ENCODE measurements around the gene ZCCHC10.
A peak's percentile ranks its signal among the peaks of the same experiment; 100 is the strongest.
"Not testable (repeated sequence)": the region's sequence is repeated elsewhere in the genome, so short reads cannot be mapped to it uniquely, and the experiment has no call there.

The ZCCHC10 gene

GRCh38 chr5:133026664-133027153, 360 bp upstream of the ZCCHC10 start:
- Histone ChIP-seq H3K27me3 (no peaks in the 10 kb centered on the region), H3K9me3 (no peaks in the 10 kb centered on the region), H3K9ac (peak overlapping the region; percentile 67; the same call in 1 of the 2 replicates), H3K36me3 (peaks cover 12% of the 10 kb centered on the region), H3K4me3 (peak overlapping the region; percentile 88), H3K27ac (no peak overlapping the region), H4K20me1 (no peaks in the 10 kb centered on the region), H3K4me1 (peaks cover 26% of the 10 kb centered on the region), H3K4me2 (peak overlapping the region; percentile 73)
- TF ChIP-seq Cebpa-rat (IDR thresholded peaks at IDR 0.05) = no peak

- H3K4me2 ChIP-seq, H3K9ac ChIP-seq, H3K27ac ChIP-seq, H3K4me1 ChIP-seq, H3K27me3 ChIP-seq, H3K9me3 ChIP-seq, H3K4me3 ChIP-seq: not testable (repeated sequence)
- Histone ChIP-seq H3K36me3 (peaks cover 76% of the 10 kb centered on the region), H4K20me1 (peaks cover 26% of the 10 kb centered on the region; the same call in 1 of the 2 replicates)
Observed at GRCh38 chr5:133019471-133019870, 6.9 kb downstream of the ZCCHC10 start.

- H3K4me1 ChIP-seq = no peaks in the 10 kb centered on the region
- 0 out of 2 replicates have a peak, but pooled peaks cover 7% of the 10 kb centered on the region for H3K9me3 ChIP-seq
- peaks cover 30% of the 10 kb centered on the region; the same call in 1 of the 2 replicates for H4K20me1 ChIP-seq
- H3K9ac ChIP-seq = no peak overlapping the region
- TF ChIP-seq Cebpa-rat (IDR thresholded peaks at IDR 0.05) = no peak
- H3K27me3 ChIP-seq = no peaks in the 10 kb centered on the region
- no peak overlapping the region for H3K4me3 ChIP-seq
- peaks cover 87% of the 10 kb centered on the region for H3K36me3 ChIP-seq
- H3K27ac ChIP-seq = no peak overlapping the region
- H3K4me2 ChIP-seq = no peak overlapping the region
Observed at GRCh38 chr5:133017964-133018363, 8.4 kb downstream of the ZCCHC10 start.

- no peaks in the 10 kb centered on the region for H3K4me1 ChIP-seq
- no peak overlapping the region for H3K9ac ChIP-seq
- H3K36me3 ChIP-seq = peaks cover 85% of the 10 kb centered on the region
- no peak for TF ChIP-seq Cebpa-rat (IDR thresholded peaks at IDR 0.05)
- no peak overlapping the region for H3K4me2 ChIP-seq
- H3K4me3 ChIP-seq = no peak overlapping the region
- H4K20me1 ChIP-seq = peaks cover 30% of the 10 kb centered on the region; the same call in 1 of the 2 replicates
- peaks cover 25% of the 10 kb centered on the region for H3K9me3 ChIP-seq
- no peak overlapping the region for H3K27ac ChIP-seq
- no peaks in the 10 kb centered on the region for H3K27me3 ChIP-seq
Observed at GRCh38 chr5:133015466-133015865, 10.9 kb downstream of the ZCCHC10 start.

- not testable (repeated sequence) for H3K4me1 ChIP-seq, H3K4me3 ChIP-seq, H3K27ac ChIP-seq, H3K9ac ChIP-seq, H3K27me3 ChIP-seq, H3K4me2 ChIP-seq, H4K20me1 ChIP-seq
- H3K9me3 ChIP-seq = peaks cover 45% of the 10 kb centered on the region
- peaks cover 92% of the 10 kb centered on the region for H3K36me3 ChIP-seq
Observed at GRCh38 chr5:133008455-133008854, 17.9 kb downstream of the ZCCHC10 start.

GRCh38 chr5:133006653-133007052, 19.7 kb downstream of the ZCCHC10 start:
- Histone ChIP-seq H3K9ac (no peak overlapping the region), H4K20me1 (no peaks in the 10 kb centered on the region)
- TF ChIP-seq Cebpa-rat (IDR thresholded peaks at IDR 0.05) = no peak

GRCh38 chr5:132999246-132999645, 27.1 kb downstream of the ZCCHC10 start:
- no peaks in the 10 kb centered on the region for H4K20me1 ChIP-seq
- H3K9ac ChIP-seq = no peak overlapping the region
- H3K27ac ChIP-seq = no peak overlapping the region
- no peaks in the 10 kb centered on the region for H3K4me1 ChIP-seq
- H3K27me3 ChIP-seq = no peaks in the 10 kb centered on the region
- peaks cover 56% of the 10 kb centered on the region for H3K36me3 ChIP-seq
- no peaks in the 10 kb centered on the region for H3K9me3 ChIP-seq
- H3K4me3 ChIP-seq = no peak overlapping the region
- H3K4me2 ChIP-seq = no peak overlapping the region
- TF ChIP-seq Cebpa-rat (IDR thresholded peaks at IDR 0.05) = no peak

More at GRCh38 chr5:133006653-133007052, 19.7 kb downstream of the ZCCHC10 start:
- Histone ChIP-seq H3K4me2 (no peak overlapping the region), H3K27me3 (no peaks in the 10 kb centered on the region), H3K9me3 (peaks cover 28% of the 10 kb centered on the region), H3K4me1 (no peaks in the 10 kb centered on the region), H3K4me3 (no peak overlapping the region), H3K27ac (no peak overlapping the region), H3K36me3 (peaks cover 85% of the 10 kb centered on the region)

- peaks cover 49% of the 10 kb centered on the region for H3K36me3 ChIP-seq
- H3K4me1 ChIP-seq = no peaks in the 10 kb centered on the region
- H3K9me3 ChIP-seq = no peaks in the 10 kb centered on the region
- H3K9ac ChIP-seq = no peak overlapping the region
- H4K20me1 ChIP-seq = no peaks in the 10 kb centered on the region
- no peak for TF ChIP-seq Cebpa-rat (IDR thresholded peaks at IDR 0.05)
- no peak overlapping the region for H3K4me3 ChIP-seq
- H3K27ac ChIP-seq = no peak overlapping the region
- H3K27me3 ChIP-seq = no peaks in the 10 kb centered on the region
- no peak overlapping the region for H3K4me2 ChIP-seq
Observed at GRCh38 chr5:132998556-132998955, 27.8 kb downstream of the ZCCHC10 start.

GRCh38 chr5:132996307-132996706, 30.0 kb downstream of the ZCCHC10 start:
- no peak overlapping the region for H3K4me2 ChIP-seq
- H3K4me3 ChIP-seq = no peak overlapping the region
- H3K9ac ChIP-seq = no peak overlapping the region
- no peaks in the 10 kb centered on the region for H3K4me1 ChIP-seq
- no peaks in the 10 kb centered on the region for H3K9me3 ChIP-seq
- H3K27me3 ChIP-seq = no peaks in the 10 kb centered on the region
- H3K27ac ChIP-seq = no peak overlapping the region
- peaks cover 36% of the 10 kb centered on the region for H3K36me3 ChIP-seq
- no peaks in the 10 kb centered on the region for H4K20me1 ChIP-seq
- no peak for TF ChIP-seq Cebpa-rat (IDR thresholded peaks at IDR 0.05)

GRCh38 chr5:132987531-132988408, 38.6 kb downstream of the ZCCHC10 start:
- Histone ChIP-seq H3K36me3 (no peaks in the 10 kb centered on the region), H4K20me1 (no peaks in the 10 kb centered on the region), H3K4me2 (no peak overlapping the region), H3K27ac (no peak overlapping the region), H3K9me3 (peaks cover 4% of the 10 kb centered on the region; the same call in 1 of the 2 replicates), H3K9ac (no peak overlapping the region), H3K4me3 (no peak overlapping the region), H3K27me3 (no peaks in the 10 kb centered on the region), H3K4me1 (no peaks in the 10 kb centered on the region)
- TF ChIP-seq Cebpa-rat (IDR thresholded peaks at IDR 0.05) = no peak

- not testable (repeated sequence) for H4K20me1 ChIP-seq, H3K4me1 ChIP-seq, H3K4me3 ChIP-seq, H3K27me3 ChIP-seq, H3K36me3 ChIP-seq, H3K27ac ChIP-seq, H3K4me2 ChIP-seq, H3K9ac ChIP-seq
- H3K9me3 ChIP-seq = peaks cover 27% of the 10 kb centered on the region
Observed at GRCh38 chr5:132982971-132983370, 43.4 kb downstream of the ZCCHC10 start.

All from BLaER1 (cell line).